AG04449 (cell line): Measurements from ENCODE around the gene ITSN2.

Experiments used
- CTCF ChIA-PET: fragments of 350-600 bp; formaldehyde crosslinking; extraction: SDS; loops from one replicate; lab custom pipeline; 2021; ENCODE audit warnings: antibody characterized with exemption; lab: Yijun Ruan, JAX
- POLR2A ChIA-PET: fragments of 400-600, 350-600 bp; formaldehyde crosslinking; extraction: SDS; loops from one replicate; lab custom pipeline; 2020; ENCODE audit warnings: antibody characterized with exemption, inconsistent platforms; lab: Yijun Ruan, JAX
- DNase-seq: peaks from one replicate; pipeline ENCODE4 v3.0.0-alpha.2; 2010; ENCODE audit warnings: low read depth, low spot score
- H3K4me3 ChIP-seq: 2 replicates; pipeline ENCODE4 v1.5.1; 2011; ENCODE audit warnings: low read depth, mild to moderate bottlenecking, control low read depth, low read length
- CTCF ChIP-seq: IDR thresholded peaks from one replicate; pipeline ENCODE4 v1.5.1; 2011; ENCODE audit warnings: mild to moderate bottlenecking, moderate library complexity, low read length, control low read depth, inconsistent platforms; ENCODE audit not compliant: insufficient read depth; ENCODE audit errors: missing control alignments

The ITSN2 gene

GRCh38 chr2:24191156-24191555 is 169.2 kb downstream of the ITSN2 start:
- CTCF ChIA-PET: interaction anchor here (0.5 to 1.7 kb wide), 2 partner anchors 157 to 187 kb away, joined by 3 to 5 read pairs; no protein-coding TSS in a partner anchor
- TF ChIP-seq CTCF: no peak
- DNase-seq: no peak
- POLR2A ChIA-PET: no interaction called here
- H3K4me3 ChIP-seq: no peak overlapping the region

GRCh38 chr2:24190503-24190902 is 169.8 kb downstream of the ITSN2 start:
- TF ChIP-seq CTCF: no peak
- no peak overlapping the region for H3K4me3 ChIP-seq
- DNase-seq: no peak
- ChIA-PET CTCF (interaction anchor here (1.7 kb wide), 1 partner anchor 187 kb away, joined by 5 read pairs; no protein-coding TSS in a partner anchor), POLR2A (no interaction called here)

- no peak for TF ChIP-seq CTCF
- CTCF ChIA-PET: no interaction called here
- POLR2A ChIA-PET: no interaction called here
- H3K4me3 ChIP-seq: no peak overlapping the region
- no peak for DNase-seq
These were observed 170.8 kb downstream of the ITSN2 start for GRCh38 chr2:24189551-24189950.

GRCh38 chr2:24183366-24184069 is 176.8 kb downstream of the ITSN2 start:
- CTCF ChIA-PET: no interaction called here
- H3K4me3 ChIP-seq: no peak overlapping the region
- TF ChIP-seq CTCF: no peak
- DNase-seq: no peak
- POLR2A ChIA-PET: no interaction called here

- no peak for TF ChIP-seq CTCF
- DNase-seq: no peak
- ChIA-PET POLR2A (no interaction called here), CTCF (interaction anchor here (1.0 kb wide), 1 partner anchor 18 kb away, joined by 3 read pairs; no protein-coding TSS in a partner anchor)
- no peak overlapping the region for H3K4me3 ChIP-seq
These were observed 177.8 kb downstream of the ITSN2 start for GRCh38 chr2:24182507-24182906.

- no peak for DNase-seq
- no peak for TF ChIP-seq CTCF
- ChIA-PET POLR2A (no interaction called here), CTCF (interaction anchor here (1.0 kb wide), 1 partner anchor 17 kb away, joined by 3 read pairs; no protein-coding TSS in a partner anchor)
- no peak overlapping the region for H3K4me3 ChIP-seq
These were observed 178.5 kb downstream of the ITSN2 start for GRCh38 chr2:24181849-24182248.
